HL-60/S4 treated with phorbol 12-myristate 13-acetate at 8.2 ng/mL for 4 days and 3 days (cell line): ENCODE results near the gene RABEP2.

Source experiments
- in situ Hi-C: fragments of 300-500 bp; cut with MboI; formaldehyde crosslinking; loops from 2 replicates; pipeline ENCODE4 v1.15.0; 2022; ENCODE audit warnings: low sequenced_read_pairs

The RABEP2 gene

DNA sequence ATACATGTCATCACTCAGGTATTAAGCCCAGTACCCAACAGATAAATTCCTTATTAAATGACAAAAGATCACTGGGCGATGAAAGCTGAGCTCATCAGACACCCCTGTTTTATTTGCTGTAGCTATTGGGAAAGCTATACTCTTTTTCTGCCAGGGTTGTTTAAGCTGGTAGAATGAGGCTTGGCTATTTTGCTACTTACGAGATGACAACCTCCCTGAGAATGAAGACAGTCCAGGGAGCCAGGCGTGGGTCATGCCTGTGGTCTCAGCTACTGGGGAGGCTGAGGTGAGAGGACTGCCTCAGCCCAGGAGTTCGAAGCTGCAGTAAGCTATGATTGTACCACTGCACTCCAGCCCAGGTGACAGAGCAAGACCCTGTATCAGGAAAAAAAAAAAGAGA lies 65.7 kb downstream of the RABEP2 start:
- in situ Hi-C loops = no loop called here

DNA sequence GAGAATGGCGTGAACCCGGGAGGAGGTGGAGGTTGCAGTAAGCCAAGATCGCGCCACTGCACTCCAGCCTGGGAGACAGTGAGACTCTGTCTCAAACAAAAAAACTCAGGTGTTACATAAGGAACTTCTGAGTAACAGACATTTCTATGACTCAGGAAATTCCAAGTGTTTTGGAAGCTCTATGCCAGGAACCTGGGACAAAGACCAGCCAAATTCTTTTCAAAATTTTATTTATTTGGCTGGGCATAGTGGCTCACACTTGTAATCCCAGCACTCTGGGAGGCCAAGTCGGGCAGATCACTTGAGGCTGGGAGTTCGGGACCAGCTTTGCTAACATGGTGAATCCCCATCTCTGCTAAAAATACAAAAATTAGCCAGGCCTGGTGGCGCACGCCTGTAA lies 66.6 kb downstream of the RABEP2 start:
- in situ Hi-C loops = no loop called here
